SU-DHL-6 (cell line): ENCODE data around the gene NTM.

Source experiments
- EZH2phosphoT487 ChIP-seq: fragments of 200-600 bp; sonication (generic), shearing (Covaris generic); conservative IDR thresholded peaks from 2 replicates; pipeline ENCODE4 v1.6.1; 2018; ENCODE audit warnings: mild to moderate bottlenecking, antibody characterized with exemption, low read length, moderate library complexity, mixed read lengths
- TF ChIP-seq, protein P1 (sequence below): fragments of 200-600 bp; sonication (generic); IDR thresholded peaks from one replicate; pipeline ENCODE4 v1.5.1; 2017; ENCODE audit warnings: antibody characterized with exemption, mild to moderate bottlenecking, low read length, moderate library complexity; ENCODE audit not compliant: insufficient read depth, poor library complexity, severe bottlenecking

- TF ChIP-seq, protein P1, sequence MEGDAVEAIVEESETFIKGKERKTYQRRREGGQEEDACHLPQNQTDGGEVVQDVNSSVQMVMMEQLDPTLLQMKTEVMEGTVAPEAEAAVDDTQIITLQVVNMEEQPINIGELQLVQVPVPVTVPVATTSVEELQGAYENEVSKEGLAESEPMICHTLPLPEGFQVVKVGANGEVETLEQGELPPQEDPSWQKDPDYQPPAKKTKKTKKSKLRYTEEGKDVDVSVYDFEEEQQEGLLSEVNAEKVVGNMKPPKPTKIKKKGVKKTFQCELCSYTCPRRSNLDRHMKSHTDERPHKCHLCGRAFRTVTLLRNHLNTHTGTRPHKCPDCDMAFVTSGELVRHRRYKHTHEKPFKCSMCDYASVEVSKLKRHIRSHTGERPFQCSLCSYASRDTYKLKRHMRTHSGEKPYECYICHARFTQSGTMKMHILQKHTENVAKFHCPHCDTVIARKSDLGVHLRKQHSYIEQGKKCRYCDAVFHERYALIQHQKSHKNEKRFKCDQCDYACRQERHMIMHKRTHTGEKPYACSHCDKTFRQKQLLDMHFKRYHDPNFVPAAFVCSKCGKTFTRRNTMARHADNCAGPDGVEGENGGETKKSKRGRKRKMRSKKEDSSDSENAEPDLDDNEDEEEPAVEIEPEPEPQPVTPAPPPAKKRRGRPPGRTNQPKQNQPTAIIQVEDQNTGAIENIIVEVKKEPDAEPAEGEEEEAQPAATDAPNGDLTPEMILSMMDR: no peak
- no peak for TF ChIP-seq EZH2phosphoT487
Observed at GRCh38 chr11:131658952-131659351, 288.5 kb downstream of the NTM start.
